Endothelial cell of umbilical vein (primary cell): ENCODE data around the gene MSI1. TPM values are rescaled to one million over a fixed set of nuclear protein-coding genes. Genes with fewer than 3 reads are reported as not detected.

ENCODE experiments used
- BruUV-seq: library from RNA; stranded (reverse); fragments of 400-500 nt; replicated peaks from 2 replicates; lab custom pipeline; 2021; lab: Mats Ljungman, UMichigan
- CTCF ChIA-PET: fragments of 300-600, 350-600 bp; sonication (Branson Sonifier 250); formaldehyde crosslinking; loops from one replicate; lab custom pipeline; 2021; ENCODE audit warnings: antibody characterized with exemption, inconsistent platforms; lab: Charles Lee
- POLR2A ChIA-PET: fragments of 300-600, 350-600 bp; sonication (Branson Sonifier 250); formaldehyde crosslinking; loops from one replicate; lab custom pipeline; 2021; ENCODE audit warnings: antibody characterized with exemption, inconsistent platforms; lab: Charles Lee
- DNase-seq: peaks from one replicate; pipeline ENCODE4 v3.0.0-alpha.2; 2011; ENCODE audit warnings: low read depth, low spot score
- FAIRE-seq: peaks from 2 replicates; lab custom pipeline; 2011; peaks lifted over from hg19 to GRCh38; lab: Jason Lieb, UNC
- H2AFZ ChIP-seq: 2 replicates; pipeline ENCODE4 v1.6.0; 2012; ENCODE audit warnings: low read depth, low read length, control low read depth, inconsistent platforms
- H3K27ac ChIP-seq: 2 replicates; pipeline ENCODE4 v1.5.1; 2011; ENCODE audit warnings: low read depth, mild to moderate bottlenecking, control low read depth, low read length, moderate library complexity; ENCODE audit not compliant: insufficient read depth
- H3K27me3 ChIP-seq, 2 experiments: 2 replicates each; pipeline versions ENCODE4 v1.6.0 to v1.6.1; 2011; ENCODE audit warnings: low read length in 2 of 2, mixed read lengths in 1 of 2; ENCODE audit not compliant: control insufficient read depth in 2 of 2, insufficient read depth in 2 of 2
- H3K36me3 ChIP-seq, 2 experiments: 2 replicates in 1 of 2; 3 replicates in 1 of 2; pipeline ENCODE4 v1.5.1; 2011; ENCODE audit warnings: low read length in 2 of 2, mild to moderate bottlenecking in 1 of 2, moderate library complexity in 1 of 2; ENCODE audit not compliant: control insufficient read depth in 2 of 2, insufficient read depth in 2 of 2; ENCODE audit errors: extremely low read depth in 1 of 2
- H3K4me1 ChIP-seq: 3 replicates; pipeline ENCODE4 v1.5.1; 2011; ENCODE audit warnings: mild to moderate bottlenecking, low read length; ENCODE audit not compliant: control insufficient read depth, insufficient read depth; ENCODE audit errors: extremely low read depth
- H3K4me2 ChIP-seq: 2 replicates; pipeline ENCODE4 v1.6.1; 2011; ENCODE audit warnings: low read length, control low read depth, mixed read lengths; ENCODE audit not compliant: insufficient read depth
- H3K4me3 ChIP-seq, 3 experiments: fragments of 200-600 bp in 1 of 3; sonication (generic), shearing (Covaris generic) in 1 of 3; replicated peaks in 1 of 3; 2 replicates each; pipeline ENCODE4 v1.5.1; 2011 to 2016; ENCODE audit warnings: control low read depth in 3 of 3, low read length in 3 of 3, mild to moderate bottlenecking in 2 of 3, inconsistent platforms in 1 of 3, low read depth in 1 of 3, moderate library complexity in 1 of 3; ENCODE audit not compliant: insufficient read depth in 1 of 3
- H3K79me2 ChIP-seq: 2 replicates; pipeline ENCODE4 v1.6.0; 2012; ENCODE audit warnings: low read length, inconsistent platforms; ENCODE audit not compliant: control insufficient read depth, insufficient read depth
- H3K9ac ChIP-seq: replicated peaks from 2 replicates; pipeline ENCODE3; 2011; ENCODE audit warnings: low read length, control low read depth; ENCODE audit not compliant: insufficient read depth; ENCODE audit errors: extremely low read depth
- H3K9me1 ChIP-seq: replicated peaks from 3 replicates; pipeline ENCODE4 v1.6.0; 2011; ENCODE audit warnings: mild to moderate bottlenecking, low read length; ENCODE audit not compliant: control insufficient read depth, insufficient read depth; ENCODE audit errors: extremely low read depth
- H3K9me3 ChIP-seq: replicated peaks from 2 replicates; pipeline ENCODE4 v1.5.1; 2012; ENCODE audit warnings: low read length, inconsistent platforms; ENCODE audit not compliant: control insufficient read depth, insufficient read depth
- H4K20me1 ChIP-seq: replicated peaks from 2 replicates; pipeline ENCODE3; 2011; ENCODE audit warnings: mild to moderate bottlenecking, low read length; ENCODE audit not compliant: control insufficient read depth, insufficient read depth; ENCODE audit errors: extremely low read depth
- EZH2 ChIP-seq: IDR thresholded peaks from 2 replicates; pipeline ENCODE4 v1.6.1; 2012; ENCODE audit warnings: borderline replicate concordance, low read depth, mild to moderate bottlenecking, moderate library complexity, low read length, inconsistent platforms; ENCODE audit not compliant: severe bottlenecking
- JUN ChIP-seq: IDR thresholded peaks from 2 replicates; pipeline ENCODE4 v1.6.1; 2011; ENCODE audit warnings: borderline replicate concordance, low read depth; ENCODE audit not compliant: insufficient read length, insufficient read depth
- POLR2AphosphoS5 ChIP-seq: IDR thresholded peaks from 2 replicates; pipeline ENCODE4 v1.6.1; 2012; ENCODE audit warnings: low read depth, mild to moderate bottlenecking, control low read depth, low read length, moderate library complexity; ENCODE audit not compliant: insufficient read depth
- dilution Hi-C: fragments of 300-500 bp; cut with MboI; formaldehyde crosslinking; loops from one replicate; pipeline ENCODE4 v1.15.0; 2019; ENCODE audit warnings: low sequenced_read_pairs; ENCODE audit not compliant: extremely low pct_ligation_motif_present
- intact Hi-C: fragments of 100-400 bp; cut with micrococcal nuclease; formaldehyde crosslinking; loops from one replicate; pipeline ENCODE4 v1.10.0; 2022
- polyA plus RNA-seq, 4 experiments: library from polyadenylated mRNA; depleted of rRNA in 3 of 4; stranded (reverse) in 3 of 4; unstranded in 1 of 4; fragments of >200 nt; gene quantifications; 2 replicates each; pipeline versions ENCODE4 v1.2.1 to v1.2.3, GENCODE V29; 2011 to 2012; ENCODE audit warnings: missing spikeins in 1 of 4
- total RNA-seq: library from RNA; stranded (reverse); gene quantifications from 2 replicates; pipeline ENCODE4 v1.2.3, GENCODE V29; 2021
- TF ChIP-seq, protein P1 (sequence below): IDR thresholded peaks from 2 replicates; pipeline ENCODE4 v1.6.1; 2011; ENCODE audit not compliant: insufficient read depth, insufficient read length

The MSI1 gene
- total and polyA plus RNA-seq, 2 donors (not counting 3 experiments of a cell fraction or from before 2014, with no cell fraction given): 0.01 TPM; not detected in 1

- no peaks in the 10 kb centered on the region for H4K20me1 ChIP-seq
- H3K9ac ChIP-seq: no peak overlapping the region
- H3K79me2 ChIP-seq: no peaks in the 10 kb centered on the region
- dilution Hi-C loops: no loop called here
- no peak for FAIRE-seq
- ChIA-PET POLR2A (no interaction called here), CTCF (no interaction called here)
- H3K4me1 ChIP-seq: no peaks in the 10 kb centered on the region
- H3K9me1 ChIP-seq: no peaks in the 10 kb centered on the region
- BruUV-seq: no TSS peak
- no peak for DNase-seq
- no peaks in the 10 kb centered on the region for H3K36me3 ChIP-seq
- H3K27ac ChIP-seq: no peak overlapping the region
- TF ChIP-seq, protein P1, sequence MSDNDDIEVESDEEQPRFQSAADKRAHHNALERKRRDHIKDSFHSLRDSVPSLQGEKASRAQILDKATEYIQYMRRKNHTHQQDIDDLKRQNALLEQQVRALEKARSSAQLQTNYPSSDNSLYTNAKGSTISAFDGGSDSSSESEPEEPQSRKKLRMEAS: no peak
- TF ChIP-seq JUN: no peak
- H2AFZ ChIP-seq: no peak overlapping the region
- no peaks in the 10 kb centered on the region for H3K9me3 ChIP-seq
- H3K4me3 ChIP-seq: no peak overlapping the region
- intact Hi-C loops: no loop called here
- peaks cover 56 to 61% of the 10 kb centered on the region in 2 experiments for H3K27me3 ChIP-seq
- no peak overlapping the region for H3K4me2 ChIP-seq
Measured at GRCh38 chr12:120370343-120371243, 1.6 kb upstream of the MSI1 start.

DNA sequence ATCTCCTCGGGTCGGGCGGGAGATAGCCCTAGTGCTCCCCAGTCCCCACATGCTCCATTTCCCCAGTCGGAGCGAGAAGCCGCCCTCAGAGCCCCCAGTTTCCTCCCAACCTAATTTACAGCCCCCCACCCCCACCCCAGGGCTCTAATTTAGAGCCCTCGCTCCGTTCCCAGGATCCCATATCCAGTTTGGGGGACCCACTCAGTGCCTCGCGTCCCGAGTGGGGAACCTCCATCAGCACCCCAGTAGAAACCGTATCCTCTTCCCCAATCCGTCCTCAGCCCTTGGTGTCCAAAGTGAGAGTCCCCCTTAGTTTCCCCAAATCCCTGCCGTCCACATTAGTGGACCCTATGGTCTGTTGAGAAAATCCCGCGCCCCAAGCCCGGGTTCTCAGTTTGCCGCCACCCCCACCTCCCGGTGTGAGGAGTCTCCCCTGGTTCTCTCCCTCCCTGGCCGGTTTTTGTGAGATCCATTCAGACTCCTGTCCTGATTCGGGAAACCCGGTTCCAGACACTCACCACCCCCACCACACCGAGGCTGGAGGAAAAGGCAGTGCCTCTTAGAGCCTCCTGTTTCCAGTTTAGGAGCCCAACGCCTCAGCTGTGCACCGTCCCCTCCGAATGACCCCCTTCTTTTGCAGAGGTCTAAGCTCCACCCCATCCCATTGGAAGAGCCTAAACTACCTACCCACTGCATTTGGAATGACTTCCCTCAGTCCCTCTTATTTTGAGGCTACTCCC is 809 bp upstream of the MSI1 start:
- BruUV-seq: no TSS peak
- Histone ChIP-seq H3K27me3 (peaks cover 52 to 57% of the 10 kb centered on the region in 2 experiments), H3K9me3 (no peaks in the 10 kb centered on the region), H3K4me1 (no peaks in the 10 kb centered on the region), H3K9me1 (no peaks in the 10 kb centered on the region), H3K4me3 (no peak overlapping the region), H3K79me2 (no peaks in the 10 kb centered on the region), H3K27ac (no peak overlapping the region), H4K20me1 (no peaks in the 10 kb centered on the region), H3K9ac (no peak overlapping the region), H3K36me3 (no peaks in the 10 kb centered on the region), H2AFZ (no peak overlapping the region), H3K4me2 (no peak overlapping the region)
- dilution Hi-C loops (no loop called here), intact Hi-C loops (no loop called here)
- FAIRE-seq (no peak), DNase-seq (no peak)
- POLR2A ChIA-PET: no interaction called here
- TF ChIP-seq EZH2 (peak; percentile 85), JUN (no peak), POLR2AphosphoS5 (no peak)
- TF ChIP-seq, protein P1: no peak
- CTCF ChIA-PET: no interaction called here
